IMR-90 (cell line): Measurements from ENCODE around the gene PATJ. TPM values are rescaled to one million over a fixed set of nuclear protein-coding genes. Genes with fewer than 3 reads are reported as not detected.

Experiments used
- ATAC-seq: fragments of 200-7000 bp; cut with Tn5 transposase; 2 replicates; pipeline ENCODE4 v1.9.1; 2020; ENCODE audit warnings: low read depth, mild to moderate bottlenecking, moderate library complexity
- BruUV-seq: library from RNA; stranded (reverse); fragments of 400-500 nt; replicated peaks from 2 replicates; lab custom pipeline; 2021; lab: Mats Ljungman, UMichigan
- CTCF ChIA-PET: fragments of 300-600 bp; formaldehyde crosslinking; extraction: SDS; loops from one replicate; lab custom pipeline; 2021; ENCODE audit warnings: antibody characterized with exemption; lab: Yijun Ruan, JAX
- POLR2A ChIA-PET: fragments of 300-600 bp; sonication (Branson Sonifier 250); formaldehyde crosslinking; loops from one replicate; lab custom pipeline; 2022; ENCODE audit warnings: antibody characterized with exemption; ENCODE audit not compliant: unreplicated experiment; lab: Charles Lee
- DNase-seq: peaks from one replicate; pipeline ENCODE4 v3.0.0; 2013
- H2AFZ ChIP-seq: replicated peaks from 2 replicates; pipeline ENCODE3; 2013; ENCODE audit warnings: low read length, mild to moderate bottlenecking; ENCODE audit not compliant: poor library complexity
- H2AK5ac ChIP-seq: 2 replicates; pipeline ENCODE4 v1.6.1; 2013; ENCODE audit warnings: low read depth, low read length, inconsistent platforms
- H2AK9ac ChIP-seq: replicated peaks from 2 replicates; pipeline ENCODE3; 2013; ENCODE audit warnings: mild to moderate bottlenecking, low read depth, low read length, moderate library complexity; ENCODE audit not compliant: poor library complexity
- H2BK120ac ChIP-seq: 2 replicates; pipeline ENCODE4 v1.6.1; 2013; ENCODE audit warnings: low read depth, low read length, inconsistent platforms
- H2BK15ac ChIP-seq: 3 replicates; pipeline ENCODE4 v1.6.1; 2013; ENCODE audit warnings: low read depth, low read length, inconsistent platforms
- H2BK20ac ChIP-seq: 2 replicates; pipeline ENCODE4 v1.6.1; 2013; ENCODE audit warnings: low read depth, mild to moderate bottlenecking, inconsistent platforms, low read length, moderate library complexity
- H2BK5ac ChIP-seq: 2 replicates; pipeline ENCODE4 v1.6.1; 2013; ENCODE audit warnings: mild to moderate bottlenecking, low read depth, low read length, inconsistent platforms; ENCODE audit not compliant: poor library complexity, severe bottlenecking
- H3K14ac ChIP-seq: replicated peaks from 2 replicates; pipeline ENCODE4 v1.6.1; 2013; ENCODE audit warnings: low read depth, low read length, inconsistent platforms
- H3K18ac ChIP-seq: 2 replicates; pipeline ENCODE4 v1.6.1; 2013; ENCODE audit warnings: low read depth, low read length, control low read depth
- H3K23ac ChIP-seq: 2 replicates; pipeline ENCODE4 v1.6.1; 2013; ENCODE audit warnings: low read depth, low read length, inconsistent platforms
- H3K27ac ChIP-seq: 2 replicates; pipeline ENCODE4 v1.5.1; 2013; ENCODE audit warnings: mild to moderate bottlenecking, control low read depth, low read length; ENCODE audit not compliant: insufficient read depth
- H3K27me3 ChIP-seq: 2 replicates; pipeline ENCODE4 v1.6.1; 2013; ENCODE audit warnings: low read length; ENCODE audit not compliant: control insufficient read depth, insufficient read depth
- H3K36me3 ChIP-seq: 2 replicates; pipeline ENCODE4 v1.6.1; 2013; ENCODE audit warnings: low read length, mixed read lengths; ENCODE audit not compliant: control insufficient read depth, insufficient read depth
- H3K4ac ChIP-seq: 2 replicates; pipeline ENCODE4 v1.6.1; 2013; ENCODE audit warnings: low read depth, low read length, inconsistent platforms
- H3K4me1 ChIP-seq: 2 replicates; pipeline ENCODE4 v1.6.1; 2013; ENCODE audit warnings: low read length, mixed read lengths; ENCODE audit not compliant: control insufficient read depth, insufficient read depth
- H3K4me2 ChIP-seq: 2 replicates; pipeline ENCODE4 v1.6.1; 2013; ENCODE audit warnings: low read depth, mild to moderate bottlenecking, control low read depth, low read length, moderate library complexity
- H3K4me3 ChIP-seq: 2 replicates; pipeline ENCODE4 v1.5.1; 2013; ENCODE audit warnings: low read depth, mild to moderate bottlenecking, control low read depth, low read length, moderate library complexity; ENCODE audit not compliant: insufficient read depth
- H3K56ac ChIP-seq: 2 replicates; pipeline ENCODE4 v1.6.1; 2013; ENCODE audit warnings: low read length, inconsistent platforms; ENCODE audit not compliant: insufficient read depth; ENCODE audit errors: extremely low read depth
- H3K79me1 ChIP-seq, 2 experiments: 2 replicates each; pipeline ENCODE4 v1.6.1; 2013; ENCODE audit warnings: low read length in 2 of 2, inconsistent platforms in 1 of 2, low read depth in 1 of 2
- H3K9ac ChIP-seq: 2 replicates; pipeline ENCODE4 v1.6.1; 2013; ENCODE audit warnings: low read depth, low read length, control low read depth
- H3K9me1 ChIP-seq: 2 replicates; pipeline ENCODE4 v1.6.1; 2013; ENCODE audit warnings: low read length, inconsistent platforms; ENCODE audit not compliant: insufficient read depth
- H3K9me3 ChIP-seq: 2 replicates; pipeline ENCODE4 v1.6.1; 2013; ENCODE audit warnings: low read length; ENCODE audit not compliant: control insufficient read depth, insufficient read depth
- H4K20me1 ChIP-seq: 2 replicates; pipeline ENCODE4 v1.6.1; 2013; ENCODE audit warnings: low read length, inconsistent platforms; ENCODE audit not compliant: insufficient read depth
- H4K5ac ChIP-seq: 2 replicates; pipeline ENCODE4 v1.6.1; 2013; ENCODE audit warnings: mild to moderate bottlenecking, low read depth, low read length, control low read depth
- H4K8ac ChIP-seq, 2 experiments: 2 replicates each; pipeline ENCODE4 v1.6.1; 2013; ENCODE audit warnings: low read depth in 2 of 2, low read length in 2 of 2, control low read depth in 1 of 2, inconsistent platforms in 1 of 2
- H4K91ac ChIP-seq: 2 replicates; pipeline ENCODE4 v1.6.1; 2013; ENCODE audit warnings: low read depth, low read length, inconsistent platforms; ENCODE audit not compliant: insufficient read depth
- CEBPB ChIP-seq: IDR thresholded peaks from 2 replicates; pipeline ENCODE4 v1.6.1; 2012; ENCODE audit warnings: low read depth, low read length, improper control_type of control experiment
- ELK1 ChIP-seq: fragments of 150-350 bp; IDR thresholded peaks from 2 replicates; pipeline ENCODE4 v1.6.1; 2016; ENCODE audit warnings: low read depth, mild to moderate bottlenecking, low read length, moderate library complexity, borderline replicate concordance
- FOS ChIP-seq: fragments of 150-350 bp; IDR thresholded peaks from 2 replicates; pipeline ENCODE4 v1.6.1; 2016; ENCODE audit warnings: low read depth, low read length
- MAFK ChIP-seq: IDR thresholded peaks from 2 replicates; pipeline ENCODE4 v1.6.1; 2012; ENCODE audit warnings: low read depth, low read length, improper control_type of control experiment
- MAZ ChIP-seq: IDR thresholded peaks from 2 replicates; pipeline ENCODE4 v1.6.1; 2012; ENCODE audit warnings: low read depth, mild to moderate bottlenecking, low read length, improper control_type of control experiment, moderate library complexity, borderline replicate concordance
- POLR2A ChIP-seq: IDR thresholded peaks from 2 replicates; pipeline ENCODE4 v1.6.1; 2012; ENCODE audit warnings: mild to moderate bottlenecking, low read depth, low read length
- RAD21 ChIP-seq: IDR thresholded peaks from 2 replicates; pipeline ENCODE4 v1.6.1; 2012; ENCODE audit warnings: low read length, improper control_type of control experiment
- RCOR1 ChIP-seq: IDR thresholded peaks from 2 replicates; pipeline ENCODE4 v1.6.1; 2012; ENCODE audit warnings: mild to moderate bottlenecking, low read length, improper control_type of control experiment; ENCODE audit not compliant: insufficient replicate concordance
- RFX5 ChIP-seq: IDR thresholded peaks from 2 replicates; pipeline ENCODE4 v1.8.0; 2012; ENCODE audit warnings: low read depth, mild to moderate bottlenecking, low read length, moderate library complexity
- SMC3 ChIP-seq: fragments of 150-350 bp; IDR thresholded peaks from 2 replicates; pipeline ENCODE4 v1.6.1; 2016; ENCODE audit warnings: low read depth, mild to moderate bottlenecking, antibody characterized with exemption, low read length, moderate library complexity
- WGBS, 2 experiments: methylation state at CpG; one replicate each; pipeline versions ENCODE4 v1.1.5 to v1.1.7; 2013; ENCODE audit warnings: missing lambda C conversion rate in 2 of 2; ENCODE audit not compliant: insufficient read length in 1 of 2; ENCODE audit errors: extremely low coverage in 2 of 2; 5-methylcytosine and 5-hydroxymethylcytosine counted together
- dilution Hi-C: fragments of 300-500 bp; cut with HindIII; formaldehyde crosslinking; loops from one replicate; pipeline ENCODE4 v1.14.3; 2018; ENCODE audit warnings: low sequenced_read_pairs; ENCODE audit not compliant: unreplicated experiment
- in situ Hi-C: fragments of 300-500 bp; cut with MboI; formaldehyde crosslinking; loops from 3 replicates; pipeline ENCODE4 v1.14.3; 2019; ENCODE audit warnings: low sequenced_read_pairs, inconsistent platforms, mixed read lengths
- intact Hi-C: fragments of 100-400 bp; cut with micrococcal nuclease; formaldehyde crosslinking; loops from 2 replicates; pipeline ENCODE4 v1.10.0; 2022
- polyA plus RNA-seq, 3 experiments: library from polyadenylated mRNA; depleted of rRNA; stranded (reverse); fragments of >200 nt; gene quantifications; 2 replicates each; pipeline ENCODE4 v1.2.3, GENCODE V29; 2012; ENCODE audit warnings: low replicate concordance in 1 of 3
- total RNA-seq: library from RNA; depleted of rRNA; stranded (reverse); fragments of >200 nt; gene quantifications from 2 replicates; pipeline ENCODE4 v1.2.3, GENCODE V29; 2012

The PATJ gene
- total and polyA plus RNA-seq, 2 of the 4 experiments (the other 2 are of a cell fraction), result 2.0 to 3.4 TPM

- H3K9me3 ChIP-seq, result no peaks in the 10 kb centered on the region
- POLR2A ChIA-PET, result no interaction called here
- no peak overlapping the region for H3K23ac ChIP-seq
- no peak overlapping the region for H4K5ac ChIP-seq
- no peak overlapping the region for H2AK5ac ChIP-seq
- H3K14ac ChIP-seq, result no peak overlapping the region
- H3K4me1 ChIP-seq, result no peaks in the 10 kb centered on the region
- H3K27ac ChIP-seq, result no peak overlapping the region
- no peak overlapping the region for H2BK15ac ChIP-seq
- in situ Hi-C loops (loop anchor here (25.0 kb wide), 2 partner anchors 837 to 1012 kb away; no protein-coding TSS in a partner anchor), intact Hi-C loops (no loop called here), dilution Hi-C loops (no loop called here)
- no peak overlapping the region for H2AK9ac ChIP-seq
- H3K4me2 ChIP-seq, result no peak overlapping the region
- H4K20me1 ChIP-seq, result no peaks in the 10 kb centered on the region
- no peaks in the 10 kb centered on the region for H3K36me3 ChIP-seq
- no peak overlapping the region for H3K4me3 ChIP-seq
- no peak overlapping the region for H3K9ac ChIP-seq
- BruUV-seq, result no TSS peak
- no peak overlapping the region for H3K18ac ChIP-seq
- no peak overlapping the region for H2AFZ ChIP-seq
- TF ChIP-seq ELK1, result no peak
- no peak for TF ChIP-seq RCOR1
- TF ChIP-seq RAD21, result no peak
- no peak for TF ChIP-seq POLR2A
- no peak for TF ChIP-seq MAFK
- TF ChIP-seq MAZ, result no peak
- TF ChIP-seq FOS, result no peak
- TF ChIP-seq SMC3, result no peak
- no peak for TF ChIP-seq RFX5
- TF ChIP-seq CEBPB, result no peak
- no peaks in the 10 kb centered on the region for H3K9me1 ChIP-seq
- CTCF ChIA-PET, result interaction anchor here (0.5 kb wide), 1 partner anchor 619 kb away, joined by 3 read pairs; no protein-coding TSS in a partner anchor
- H2BK5ac ChIP-seq, result no peak overlapping the region
- no peaks in the 10 kb centered on the region for H3K79me1 ChIP-seq
- no peak overlapping the region for H3K56ac ChIP-seq
- H2BK20ac ChIP-seq, result no peak overlapping the region
- H2BK120ac ChIP-seq, result no peak overlapping the region
- H4K8ac ChIP-seq, result no peak overlapping the region
- WGBS, 2 experiments, result no CpG with 5 or more reads among the region's 1 CpG
- no peak for ATAC-seq
- H3K27me3 ChIP-seq, result no peaks in the 10 kb centered on the region
- no peak for DNase-seq
- no peak overlapping the region for H4K91ac ChIP-seq
- no peak overlapping the region for H3K4ac ChIP-seq
These were observed 131.7 kb downstream of the PATJ start for GRCh38 chr1:61873994-61874393.
